ENCODE data around the gene SEMG2. TPM values are rescaled to one million over a fixed set of nuclear protein-coding genes. Genes with fewer than 3 reads are reported as not detected.

Gene SEMG2
- total RNA-seq, 1 experiment from 2014 or later, result not detected

Other genes starting within 250 kb of the SEMG2 start
- gene KCNS1, start 120.2 kb upstream of the SEMG2 start, total RNA-seq (2014; rRNA removed; shearing (Covaris generic)), result not detected in 2 replicates
- gene WFDC5, start 106.2 kb upstream of the SEMG2 start, total RNA-seq (2014; rRNA removed; shearing (Covaris generic)), result not detected in 2 replicates
- not detected in 2 replicates for gene WFDC12, start 96.9 kb upstream of the SEMG2 start, total RNA-seq (2014; rRNA removed; shearing (Covaris generic))
- gene PI3, start 46.5 kb upstream of the SEMG2 start, total RNA-seq (2014; rRNA removed; shearing (Covaris generic)), result not detected in 2 replicates
- gene SEMG1, start 14.3 kb upstream of the SEMG2 start, total RNA-seq (2014; rRNA removed; shearing (Covaris generic)), result not detected in 2 replicates
- not detected in 2 replicates for gene SLPI, start 33.2 kb downstream of the SEMG2 start, total RNA-seq (2014; rRNA removed; shearing (Covaris generic))
- not detected in 2 replicates for gene RBPJL, start 85.5 kb downstream of the SEMG2 start, total RNA-seq (2014; rRNA removed; shearing (Covaris generic))
- gene MATN4, start 86.9 kb downstream of the SEMG2 start, total RNA-seq (2014; rRNA removed; shearing (Covaris generic)), result 0.50 TPM in 1 of 2 replicates, not detected in the other
- gene SDC4, start 127.1 kb downstream of the SEMG2 start, total RNA-seq (2014; rRNA removed; shearing (Covaris generic)), result 105 and 107 TPM in 2 replicates
- gene SYS1, start 141.8 kb downstream of the SEMG2 start, total RNA-seq (2014; rRNA removed; shearing (Covaris generic)), result 7.3 and 18.4 TPM in 2 replicates
- not detected in 2 replicates for gene TP53TG5, start 157.0 kb downstream of the SEMG2 start, total RNA-seq (2014; rRNA removed; shearing (Covaris generic))
- 0.13 and 0.47 TPM in 2 replicates for gene DBNDD2, start 186.9 kb downstream of the SEMG2 start, total RNA-seq (2014; rRNA removed; shearing (Covaris generic))
- 73.1 and 93.1 TPM in 2 replicates for gene PIGT, start 194.8 kb downstream of the SEMG2 start, total RNA-seq (2014; rRNA removed; shearing (Covaris generic))
- gene WFDC2, start 248.4 kb downstream of the SEMG2 start, total RNA-seq (2014; rRNA removed; shearing (Covaris generic)), result not detected in 2 replicates